ENCODE results near the gene ZNF536. TPM values are rescaled to one million over a fixed set of nuclear protein-coding genes. Genes with fewer than 3 reads are reported as not detected.
A peak's percentile ranks its signal among the peaks of the same experiment; 100 is the strongest.

ZNF536 gene
- total RNA-seq, 1 donor from 2014 or later, result not detected

DNA sequence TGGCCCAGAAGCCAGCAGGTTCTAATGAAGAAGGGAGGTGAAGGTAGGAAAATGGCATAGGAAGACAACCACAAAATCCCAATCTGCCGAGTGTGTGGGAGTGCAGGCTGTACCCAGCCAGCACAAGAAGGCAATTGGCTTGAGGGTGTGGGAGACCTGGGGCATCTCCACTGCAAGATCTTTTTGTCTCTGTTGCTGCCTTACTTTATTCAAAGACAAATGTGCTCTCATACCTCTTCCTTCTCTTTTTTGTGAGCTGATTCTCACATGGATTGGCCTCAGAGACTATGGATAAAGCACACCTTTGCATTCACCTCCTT lies 183.6 kb downstream of the ZNF536 start:
- peak; percentile 14 for DNase-seq (ENCODE audit: low spot score)

GRCh38 chr19:30556230-30556711 lies 184.1 kb downstream of the ZNF536 start:
- peak; percentile 78 for DNase-seq (ENCODE audit: low spot score)

GRCh38 chr19:30557212-30557611 lies 185.0 kb downstream of the ZNF536 start:
- peak; percentile 28 for DNase-seq (ENCODE audit: low spot score)

DNA sequence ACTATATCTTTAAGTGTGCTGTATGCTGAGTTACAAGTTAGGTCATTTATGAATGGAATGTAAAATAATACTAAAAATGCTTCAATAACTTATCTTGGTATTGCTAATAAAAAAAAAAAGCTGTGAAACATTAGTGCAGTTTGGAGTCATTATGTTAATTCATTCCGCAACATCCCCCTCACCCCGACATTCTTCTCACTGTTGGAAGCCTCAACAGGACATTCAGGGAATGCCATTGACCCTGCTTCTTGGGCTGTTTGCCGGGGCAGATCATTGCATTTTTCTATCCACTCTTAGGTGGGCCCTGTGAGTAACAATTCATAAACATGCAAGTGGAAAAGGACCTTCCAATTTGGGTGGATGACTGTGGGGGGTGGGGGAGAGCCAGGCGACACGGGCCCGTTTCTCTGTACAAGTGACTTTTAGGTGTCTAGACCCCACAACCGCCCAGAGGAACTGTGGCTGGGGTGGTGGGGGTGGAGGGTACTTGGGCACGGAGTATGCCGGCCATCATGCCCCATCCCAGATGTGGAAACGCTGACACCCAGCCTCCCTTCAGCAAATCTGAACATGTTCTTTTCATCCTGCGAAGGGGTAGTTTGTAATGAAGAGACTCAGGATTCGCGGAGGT lies 185.9 kb downstream of the ZNF536 start:
- peak; percentile 59 for DNase-seq (ENCODE audit: low spot score)

DNA sequence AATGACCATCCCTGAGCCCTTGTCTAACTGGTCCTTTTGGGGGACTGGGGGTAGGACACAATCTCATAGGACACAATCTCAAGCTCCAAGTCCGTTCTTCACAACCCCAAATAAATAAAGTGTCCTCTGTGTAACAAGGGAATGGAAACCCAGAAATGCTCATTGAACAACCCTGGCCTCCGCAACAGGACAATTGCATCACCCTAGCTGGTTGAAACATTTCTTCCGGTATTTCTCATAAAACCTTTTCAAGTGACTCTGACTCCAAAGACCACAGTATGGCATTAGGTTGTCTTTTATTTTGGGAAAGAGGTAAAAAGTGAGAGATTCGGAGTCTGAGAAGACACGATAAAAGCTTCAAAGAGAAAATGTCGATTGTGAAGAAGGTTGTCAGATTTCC lies 186.6 kb downstream of the ZNF536 start:
- DNase-seq (ENCODE audit: low spot score), result no peak

DNA sequence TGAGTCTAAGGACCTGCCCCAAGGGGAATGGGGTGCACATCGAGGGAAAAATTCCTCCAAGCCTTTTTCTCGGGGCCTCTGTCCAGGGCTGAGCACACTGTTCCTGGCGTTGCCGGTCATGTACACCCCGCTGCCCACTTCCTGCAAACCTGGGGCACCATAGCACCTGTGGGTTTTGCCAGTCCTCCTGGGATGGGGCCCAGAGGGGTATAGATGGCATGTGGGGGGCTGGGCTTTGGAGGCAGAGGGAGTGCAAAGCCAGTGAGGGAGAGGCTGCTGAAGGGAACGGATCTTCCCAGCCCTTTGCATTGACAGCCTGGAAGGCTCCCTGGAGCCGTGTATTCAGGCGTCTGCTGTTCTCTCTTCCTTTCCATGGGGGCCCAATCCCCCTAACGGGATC lies 187.3 kb downstream of the ZNF536 start:
- DNase-seq (ENCODE audit: low spot score), result peak; percentile 75

- DNase-seq (ENCODE audit: low spot score), result peak; percentile 30
Measured at GRCh38 chr19:30562981-30563380, 190.8 kb downstream of the ZNF536 start.

GRCh38 chr19:30563691-30564090 lies 191.5 kb downstream of the ZNF536 start:
- peak; percentile 47 for DNase-seq (ENCODE audit: low spot score)

GRCh38 chr19:30564551-30565011 lies 192.4 kb downstream of the ZNF536 start:
- DNase-seq (ENCODE audit: low spot score), result peak; percentile 55

- peak; percentile 69 for DNase-seq (ENCODE audit: low spot score)
Measured at GRCh38 chr19:30565636-30566035, 193.5 kb downstream of the ZNF536 start.

DNA sequence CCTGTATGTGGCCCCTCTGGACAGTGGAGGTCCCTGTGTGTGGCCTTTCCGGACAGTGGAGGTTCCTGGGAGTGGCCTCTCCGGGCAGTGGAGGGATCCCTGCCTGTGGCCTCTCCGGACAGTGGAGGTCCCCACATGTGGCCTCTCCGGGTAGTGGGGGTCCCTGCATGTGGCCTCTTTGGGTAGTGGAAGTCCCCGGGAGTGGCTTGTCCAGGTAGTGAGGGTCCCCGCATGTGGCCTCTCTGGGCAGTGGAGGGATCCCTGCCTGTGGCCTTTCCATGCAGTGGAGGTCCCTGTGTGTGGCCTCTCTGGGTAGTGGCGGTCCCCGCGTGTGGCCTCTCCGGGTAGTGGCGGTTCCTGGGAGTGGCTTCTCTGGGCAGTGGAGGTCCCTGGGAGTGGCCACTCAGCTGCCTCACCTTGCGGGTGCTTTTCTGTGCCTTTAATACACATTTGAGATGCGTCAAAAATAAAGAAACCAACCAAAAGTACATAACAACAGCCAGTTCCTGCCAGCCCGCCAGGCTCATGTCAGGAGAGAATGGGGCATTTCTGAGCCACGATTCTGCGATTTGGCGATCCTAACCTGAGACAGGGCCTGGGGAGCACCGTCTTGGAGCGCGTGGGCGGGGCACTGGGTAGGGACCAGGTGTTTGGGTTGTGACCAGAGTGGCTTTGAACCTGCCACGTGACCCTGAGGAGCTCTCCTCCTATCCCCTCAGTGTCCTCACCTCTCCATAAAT lies 194.7 kb downstream of the ZNF536 start:
- peak; percentile 80 for DNase-seq (ENCODE audit: low spot score)

GRCh38 chr19:30567536-30568232 lies 195.5 kb downstream of the ZNF536 start:
- DNase-seq (ENCODE audit: low spot score), result peak; percentile 73

DNA sequence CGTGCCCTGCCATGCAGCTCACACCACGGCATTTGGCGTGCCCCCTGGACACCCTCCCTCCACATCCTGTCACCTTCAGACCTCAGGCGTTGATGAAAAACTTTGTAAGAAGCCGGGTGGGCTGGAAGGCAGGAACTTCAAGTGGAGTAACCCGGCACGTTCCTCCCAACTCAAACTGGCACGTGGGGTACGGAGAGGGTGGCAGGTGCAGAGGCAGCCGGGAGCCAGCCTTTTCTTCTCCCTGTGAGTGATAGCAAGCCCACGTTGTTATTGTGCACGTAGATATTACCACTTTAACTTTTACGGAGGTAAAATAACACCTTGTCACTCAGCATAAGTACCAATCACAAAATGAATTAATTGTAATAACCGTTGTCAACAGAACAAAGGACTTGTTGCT lies 198.0 kb downstream of the ZNF536 start:
- peak; percentile 75 for DNase-seq (ENCODE audit: low spot score)

DNA sequence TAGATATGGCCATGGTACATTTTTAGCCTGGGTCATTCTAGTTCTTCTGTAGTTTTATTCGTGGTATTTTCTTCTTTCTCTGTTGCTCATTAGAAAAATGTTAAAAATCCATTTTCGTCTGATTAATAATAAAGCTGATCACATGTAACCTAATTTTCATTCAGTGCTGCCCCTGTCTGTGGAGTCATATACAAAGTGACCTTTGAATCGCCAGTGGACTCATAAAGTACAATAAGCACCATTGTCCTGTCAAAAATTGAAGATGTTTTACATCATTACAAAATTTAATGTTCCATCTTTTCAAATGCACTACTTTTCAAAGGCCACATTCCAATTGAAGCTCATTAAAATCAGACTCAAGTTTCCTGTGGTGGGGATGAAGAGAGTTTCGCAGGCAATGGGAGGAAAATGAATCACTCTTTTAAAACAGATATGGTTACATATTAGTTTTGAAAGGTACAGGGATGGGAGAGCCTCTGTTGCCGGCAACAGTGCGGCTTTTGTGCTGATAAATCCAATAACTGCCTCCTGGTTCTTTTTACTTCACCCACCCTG lies 205.4 kb downstream of the ZNF536 start:
- DNase-seq (ENCODE audit: low spot score), result no peak

GRCh38 chr19:30579419-30579818 lies 207.2 kb downstream of the ZNF536 start:
- DNase-seq (ENCODE audit: low spot score), result peak; percentile 22

GRCh38 chr19:30580673-30581072 lies 208.5 kb downstream of the ZNF536 start:
- no peak for DNase-seq (ENCODE audit: low spot score)

DNA sequence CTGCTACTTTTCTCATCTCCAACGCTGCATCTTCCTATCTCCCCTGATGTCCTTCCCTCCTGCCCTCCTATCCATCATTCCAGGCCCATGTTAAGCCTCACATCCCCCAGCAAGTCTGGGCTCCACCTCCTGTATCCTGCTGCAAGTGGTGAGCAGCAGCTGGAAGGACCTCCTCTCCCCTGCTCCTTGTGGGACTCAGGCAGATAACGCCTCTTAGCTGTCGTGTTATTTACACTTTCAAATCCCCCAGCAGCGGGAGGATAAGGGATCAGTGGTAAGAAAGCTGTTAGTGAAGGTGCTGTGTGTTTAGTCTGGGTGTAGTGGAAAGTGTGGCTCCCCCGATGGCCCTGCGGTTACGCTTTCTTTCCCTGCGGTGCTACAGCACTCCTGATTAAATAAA lies 211.9 kb downstream of the ZNF536 start:
- DNase-seq (ENCODE audit: low spot score), result peak; percentile 57

GRCh38 chr19:30587869-30588268 lies 215.7 kb downstream of the ZNF536 start:
- DNase-seq (ENCODE audit: low spot score), result no peak

DNA sequence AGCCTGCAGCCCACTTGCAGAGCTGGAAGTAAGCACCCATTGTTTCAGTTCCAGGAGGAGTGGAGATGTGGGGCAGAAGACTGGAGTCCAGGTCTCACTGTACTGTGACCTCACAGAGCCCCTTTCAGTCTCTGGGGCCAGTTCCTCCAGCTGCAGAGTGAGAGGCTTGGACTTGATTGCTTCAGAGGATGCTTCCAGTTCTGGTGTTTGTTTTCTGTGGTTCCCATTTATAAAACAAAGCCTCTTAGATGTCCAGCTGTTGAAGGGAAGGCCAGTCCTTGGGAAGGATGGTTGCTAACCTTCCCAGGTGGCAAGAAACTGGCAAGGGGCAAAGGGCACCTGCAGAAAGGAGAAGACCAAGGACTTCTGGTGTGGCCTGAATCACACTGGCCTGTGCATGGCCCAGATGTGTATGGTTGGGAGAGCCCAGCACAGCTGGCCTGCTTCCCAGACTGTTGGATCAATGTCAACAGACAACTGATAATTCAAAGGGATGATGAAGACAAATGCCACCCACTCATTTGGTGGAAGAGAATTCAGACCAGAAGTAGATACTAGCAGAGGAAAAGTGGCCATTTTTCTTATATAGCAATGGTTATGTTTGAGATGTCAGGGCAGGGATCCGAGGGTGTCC lies 218.5 kb downstream of the ZNF536 start:
- no peak for DNase-seq (ENCODE audit: low spot score)

DNA sequence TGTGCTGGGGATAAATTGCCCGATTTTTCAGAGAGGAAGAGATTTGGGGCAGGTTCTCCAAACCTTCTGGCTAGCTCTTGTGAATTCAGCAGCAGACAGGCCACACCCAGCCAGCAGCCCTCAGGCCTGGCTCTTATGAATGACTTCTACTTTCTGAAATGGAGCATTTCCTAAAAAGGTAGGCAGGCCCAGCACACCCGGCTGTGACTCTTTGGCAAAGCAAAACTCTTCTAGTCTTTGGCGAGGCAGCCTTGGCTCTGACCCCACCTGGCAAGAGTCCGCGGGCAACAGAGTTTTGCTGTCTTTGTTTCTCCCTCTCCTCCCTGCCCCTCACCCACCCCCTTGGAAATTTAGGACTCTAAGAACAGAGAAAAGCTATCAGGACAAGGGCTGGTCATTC lies 221.2 kb downstream of the ZNF536 start:
- no peak for DNase-seq (ENCODE audit: low spot score)

- DNase-seq (ENCODE audit: low spot score), result no peak
Measured at GRCh38 chr19:30593975-30594745, 222.0 kb downstream of the ZNF536 start.
